Upper lobe of right lung (tissue), 1 donor: Measurements from ENCODE around the gene TRIM23. TPM values are rescaled to one million over a fixed set of nuclear protein-coding genes. Genes with fewer than 3 reads are reported as not detected.
A peak's percentile ranks its signal among the peaks of the same experiment; 100 is the strongest.

Source experiments
- ATAC-seq: fragments of 200-7000 bp; cut with Tn5 transposase; one replicate; pipeline ENCODE4 v1.9.1; 2020; ENCODE audit warnings: mild to moderate bottlenecking, moderate library complexity
- DNase-seq: peaks from one replicate; pipeline ENCODE4 v3.0.0-alpha.2; 2020
- H3K27ac ChIP-seq: fragments of 200-600 bp; one replicate; pipeline ENCODE4 v1.8.0; 2022
- H3K27me3 ChIP-seq: fragments of 200-600 bp; one replicate; pipeline ENCODE4 v1.8.0; 2022; ENCODE audit warnings: mild to moderate bottlenecking
- H3K36me3 ChIP-seq: fragments of 200-600 bp; one replicate; pipeline ENCODE4 v1.8.0; 2022
- H3K4me1 ChIP-seq: fragments of 200-600 bp; one replicate; pipeline ENCODE4 v1.8.0; 2022
- H3K4me3 ChIP-seq: fragments of 200-600 bp; one replicate; pipeline ENCODE4 v1.8.0; 2022; ENCODE audit warnings: mild to moderate bottlenecking
- H3K9me3 ChIP-seq: fragments of 200-600 bp; one replicate; pipeline ENCODE4 v1.8.0; 2022
- intact Hi-C: fragments of 100-400 bp; cut with DNase I; formaldehyde crosslinking; loops from one replicate; pipeline ENCODE4 v1.11.0; 2022
- total RNA-seq: library from RNA; stranded (reverse); fragmentation: NEBNext Ultra II Directional; extraction: Animal tissue kit (Norgen Biotek cat#: 25700); gene quantifications from one replicate; pipeline ENCODE4 v1.2.1, GENCODE V29; 2021
- TF ChIP-seq, protein P1 (sequence below): fragments of 200-600 bp; IDR thresholded peaks from one replicate; pipeline ENCODE4 v1.8.0; 2022; ENCODE audit warnings: antibody characterized with exemption
- donor health status: DM: no; HTN: yes; CAD: no; lungs with severe emphysema.

TRIM23 gene
- total RNA-seq, 1 donor from 2014 or later = 14.7 TPM

DNA sequence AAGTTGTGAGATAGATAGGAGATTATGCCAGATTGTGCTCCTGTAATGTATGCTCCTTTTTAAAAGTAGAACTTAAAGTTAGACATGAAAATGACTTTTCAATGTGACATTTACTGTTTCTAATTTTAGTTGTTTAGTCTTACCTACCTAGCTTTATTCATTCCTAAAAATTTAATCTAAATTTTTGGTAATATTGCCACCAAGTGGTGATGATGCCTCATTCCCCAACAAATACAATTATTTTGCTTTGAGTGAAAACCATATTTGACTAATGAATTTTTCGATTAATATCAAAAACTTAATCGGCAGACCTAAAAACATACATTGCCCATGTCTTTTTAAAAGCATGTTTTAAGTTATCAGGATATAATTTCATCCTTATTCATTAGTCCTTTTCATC, 35.4 kb downstream of the TRIM23 start:
- intact Hi-C loops = no loop called here
- TF ChIP-seq, protein P1, sequence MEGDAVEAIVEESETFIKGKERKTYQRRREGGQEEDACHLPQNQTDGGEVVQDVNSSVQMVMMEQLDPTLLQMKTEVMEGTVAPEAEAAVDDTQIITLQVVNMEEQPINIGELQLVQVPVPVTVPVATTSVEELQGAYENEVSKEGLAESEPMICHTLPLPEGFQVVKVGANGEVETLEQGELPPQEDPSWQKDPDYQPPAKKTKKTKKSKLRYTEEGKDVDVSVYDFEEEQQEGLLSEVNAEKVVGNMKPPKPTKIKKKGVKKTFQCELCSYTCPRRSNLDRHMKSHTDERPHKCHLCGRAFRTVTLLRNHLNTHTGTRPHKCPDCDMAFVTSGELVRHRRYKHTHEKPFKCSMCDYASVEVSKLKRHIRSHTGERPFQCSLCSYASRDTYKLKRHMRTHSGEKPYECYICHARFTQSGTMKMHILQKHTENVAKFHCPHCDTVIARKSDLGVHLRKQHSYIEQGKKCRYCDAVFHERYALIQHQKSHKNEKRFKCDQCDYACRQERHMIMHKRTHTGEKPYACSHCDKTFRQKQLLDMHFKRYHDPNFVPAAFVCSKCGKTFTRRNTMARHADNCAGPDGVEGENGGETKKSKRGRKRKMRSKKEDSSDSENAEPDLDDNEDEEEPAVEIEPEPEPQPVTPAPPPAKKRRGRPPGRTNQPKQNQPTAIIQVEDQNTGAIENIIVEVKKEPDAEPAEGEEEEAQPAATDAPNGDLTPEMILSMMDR = no peak
- H3K27ac ChIP-seq = no peak overlapping the region
- H3K36me3 ChIP-seq = peaks cover 98% of the 10 kb centered on the region
- no peak for ATAC-seq
- no peaks in the 10 kb centered on the region for H3K27me3 ChIP-seq
- H3K4me3 ChIP-seq = no peak overlapping the region
- no peaks in the 10 kb centered on the region for H3K4me1 ChIP-seq
- DNase-seq = no peak
- H3K9me3 ChIP-seq = no peaks in the 10 kb centered on the region

DNA sequence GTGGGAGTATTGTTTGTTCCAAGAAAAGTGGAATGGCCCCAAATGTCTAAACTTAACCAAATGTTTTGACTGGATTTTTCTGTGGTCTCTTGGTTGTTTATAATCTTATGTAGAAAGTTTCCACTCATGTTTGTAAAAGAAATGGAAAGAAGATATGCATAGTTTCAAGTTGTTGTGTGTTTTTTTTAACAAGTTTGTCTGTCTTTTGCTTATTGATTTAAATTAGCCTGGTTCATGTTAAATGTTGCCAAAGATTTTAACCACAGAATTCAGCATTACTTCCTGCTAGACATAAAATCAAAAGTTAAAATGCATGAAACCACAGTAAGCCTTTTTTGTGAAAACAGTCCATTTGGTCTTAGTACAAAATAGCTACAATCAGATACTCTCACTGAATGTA, 47.0 kb downstream of the TRIM23 start:
- Histone ChIP-seq H3K27me3 (no peaks in the 10 kb centered on the region), H3K27ac (no peak overlapping the region), H3K36me3 (peaks cover 74% of the 10 kb centered on the region), H3K4me1 (no peaks in the 10 kb centered on the region), H3K4me3 (no peak overlapping the region), H3K9me3 (no peaks in the 10 kb centered on the region)
- intact Hi-C loops = no loop called here
- DNase-seq = no peak
- ATAC-seq = no peak
- TF ChIP-seq, protein P1 = no peak

DNA sequence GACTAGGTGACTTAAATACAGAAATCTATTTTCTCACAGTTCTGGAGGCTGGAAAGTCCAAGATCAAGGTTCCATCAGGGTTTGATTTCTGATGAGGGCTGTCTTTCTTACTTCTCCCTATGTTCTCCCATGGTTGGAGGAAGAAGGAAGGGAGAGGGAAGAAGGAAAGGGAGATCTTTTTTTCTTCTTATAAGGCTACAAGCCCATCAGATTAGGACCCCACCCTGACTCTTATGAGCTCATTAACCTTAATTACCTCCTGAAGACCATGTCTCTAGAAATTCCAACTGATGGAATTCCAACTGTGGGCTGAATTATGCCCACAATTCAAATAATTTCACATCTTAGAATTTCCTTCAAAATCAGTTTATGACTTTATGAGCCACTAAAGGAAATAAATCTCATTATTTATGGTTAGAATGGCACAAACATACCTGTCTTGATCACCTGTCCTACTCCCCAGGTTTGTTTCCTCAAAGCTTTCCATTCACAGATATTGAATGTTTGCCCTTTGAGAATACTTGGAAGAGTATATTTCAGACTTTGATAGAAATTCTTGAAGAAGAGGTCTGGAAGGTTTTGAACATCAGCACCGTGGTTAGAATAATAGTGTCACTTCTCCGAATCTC, 53.4 kb downstream of the TRIM23 start:
- ATAC-seq = no peak
- intact Hi-C loops = no loop called here
- H3K27ac ChIP-seq = no peak overlapping the region
- H3K4me3 ChIP-seq = no peak overlapping the region
- DNase-seq = no peak
- no peaks in the 10 kb centered on the region for H3K27me3 ChIP-seq
- no peaks in the 10 kb centered on the region for H3K9me3 ChIP-seq
- TF ChIP-seq, protein P1 = no peak
- peaks cover 45% of the 10 kb centered on the region for H3K36me3 ChIP-seq
- H3K4me1 ChIP-seq = no peaks in the 10 kb centered on the region

DNA sequence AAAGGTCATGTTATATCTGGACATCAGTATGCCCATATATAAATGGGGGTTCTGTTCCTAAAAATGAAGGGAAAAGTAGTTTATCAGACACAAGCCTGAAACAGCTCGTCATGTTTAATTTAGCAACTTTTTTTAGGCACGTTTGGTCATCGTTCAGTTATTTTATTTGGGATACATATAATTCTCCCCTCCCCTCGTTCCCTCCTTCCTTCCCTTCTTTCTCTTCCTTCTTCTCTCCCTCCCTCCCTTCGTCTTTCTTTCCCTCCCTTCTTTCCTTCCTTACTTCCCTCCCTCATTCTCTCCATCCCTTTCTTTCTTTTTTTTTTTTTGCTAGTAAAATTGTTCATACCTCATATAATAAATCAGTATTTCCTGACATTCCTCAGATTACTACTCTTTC, 57.6 kb downstream of the TRIM23 start:
- TF ChIP-seq, protein P1 = no peak
- H3K4me3 ChIP-seq = no peak overlapping the region
- DNase-seq (no peak), ATAC-seq (no peak)
- peaks cover 19% of the 10 kb centered on the region for H3K36me3 ChIP-seq
- no peaks in the 10 kb centered on the region for H3K9me3 ChIP-seq
- H3K27ac ChIP-seq = no peak overlapping the region
- intact Hi-C loops = no loop called here
- peaks cover 21% of the 10 kb centered on the region for H3K4me1 ChIP-seq
- H3K27me3 ChIP-seq = no peaks in the 10 kb centered on the region

DNA sequence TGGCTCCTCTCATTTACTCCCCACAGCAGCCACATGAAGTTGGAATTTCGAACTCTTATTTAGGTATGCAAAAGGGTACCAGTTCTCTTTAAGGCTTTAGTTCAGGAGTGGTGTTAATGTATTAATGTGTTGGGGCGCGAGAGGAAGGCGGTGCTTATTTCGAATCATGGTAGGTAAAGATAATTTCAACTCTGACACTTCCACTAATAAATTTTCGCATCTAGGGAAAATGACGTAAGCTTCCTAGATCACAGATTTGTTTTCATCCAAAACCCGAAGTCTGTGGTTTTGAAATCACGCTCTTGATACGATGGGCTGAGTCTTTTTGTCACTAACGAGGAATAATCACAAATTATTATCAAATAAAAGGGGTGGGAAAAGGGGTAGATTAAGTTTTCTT, 60.4 kb downstream of the TRIM23 start:
- Histone ChIP-seq H3K9me3 (no peaks in the 10 kb centered on the region), H3K27ac (peak overlapping the region; percentile 92), H3K4me3 (peak overlapping the region; percentile 78), H3K27me3 (no peaks in the 10 kb centered on the region), H3K36me3 (peaks cover 10% of the 10 kb centered on the region), H3K4me1 (peaks cover 21% of the 10 kb centered on the region)
- intact Hi-C loops = no loop called here
- DNase-seq = no peak
- ATAC-seq = no peak
- TF ChIP-seq, protein P1 = no peak
